ENCODE data around the gene FAM110D.
A peak's percentile ranks its signal among the peaks of the same experiment; 100 is the strongest.

Gene FAM110D

GRCh38 chr1:26158908-26159742, at the start of gene FAM110D:
TSS of gene FAM110D (plus strand) at chr1:26159079. CDS start at chr1:26161292, 2,213 bp downstream.
- DNase-seq: no peak

- no peak for DNase-seq
These were observed 49.4 kb upstream of the FAM110D start for GRCh38 chr1:26109229-26110164.

- DNase-seq: peak; percentile 52
These were observed 47.9 kb upstream of the FAM110D start for GRCh38 chr1:26110731-26111529.

GRCh38 chr1:26111530-26112406, 47.1 kb upstream of the FAM110D start, which contains the start of gene PDIK1L:
TSS of gene PDIK1L (plus strand) at chr1:26111824. CDS start at chr1:26114309, 2,485 bp downstream.
- peak; percentile 93 for DNase-seq

- DNase-seq: no peak
These were observed 46.5 kb upstream of the FAM110D start for GRCh38 chr1:26112407-26112775.

- no peak for DNase-seq
These were observed 44.5 kb upstream of the FAM110D start for GRCh38 chr1:26114165-26114927.

GRCh38 chr1:26119892-26120608, 38.8 kb upstream of the FAM110D start:
- DNase-seq: no peak

GRCh38 chr1:26121854-26122773, 36.8 kb upstream of the FAM110D start:
- no peak for DNase-seq

- DNase-seq: no peak
These were observed 35.6 kb upstream of the FAM110D start for GRCh38 chr1:26122988-26123973.

GRCh38 chr1:26124418-26125331, 34.2 kb upstream of the FAM110D start:
- no peak for DNase-seq

GRCh38 chr1:26125382-26125781, 33.5 kb upstream of the FAM110D start:
- no peak for DNase-seq

- no peak for DNase-seq
These were observed 32.9 kb upstream of the FAM110D start for GRCh38 chr1:26125946-26126320.

GRCh38 chr1:26126321-26127084, 32.4 kb upstream of the FAM110D start:
- DNase-seq: peak; percentile 60

- no peak for DNase-seq
These were observed 31.4 kb upstream of the FAM110D start for GRCh38 chr1:26127235-26128163.

GRCh38 chr1:26129778-26130177, 29.1 kb upstream of the FAM110D start:
- no peak for DNase-seq

All from NCI-H2171 (cell line).